NAMALWA (cell line): Measurements from ENCODE around the gene COBLL1.
A peak's percentile ranks its signal among the peaks of the same experiment; 100 is the strongest.
"Not testable (repeated sequence)": the region's sequence is repeated elsewhere in the genome, so short reads cannot be mapped to it uniquely, and the experiment has no call there.

Source experiments
- DNase-seq: peaks from one replicate; pipeline ENCODE4 v3.0.0-alpha.2; 2015; ENCODE audit warnings: low spot score

Gene COBLL1

GRCh38 chr2:164711766-164712138, 129.9 kb downstream of the COBLL1 start:
- no peak for DNase-seq

DNA sequence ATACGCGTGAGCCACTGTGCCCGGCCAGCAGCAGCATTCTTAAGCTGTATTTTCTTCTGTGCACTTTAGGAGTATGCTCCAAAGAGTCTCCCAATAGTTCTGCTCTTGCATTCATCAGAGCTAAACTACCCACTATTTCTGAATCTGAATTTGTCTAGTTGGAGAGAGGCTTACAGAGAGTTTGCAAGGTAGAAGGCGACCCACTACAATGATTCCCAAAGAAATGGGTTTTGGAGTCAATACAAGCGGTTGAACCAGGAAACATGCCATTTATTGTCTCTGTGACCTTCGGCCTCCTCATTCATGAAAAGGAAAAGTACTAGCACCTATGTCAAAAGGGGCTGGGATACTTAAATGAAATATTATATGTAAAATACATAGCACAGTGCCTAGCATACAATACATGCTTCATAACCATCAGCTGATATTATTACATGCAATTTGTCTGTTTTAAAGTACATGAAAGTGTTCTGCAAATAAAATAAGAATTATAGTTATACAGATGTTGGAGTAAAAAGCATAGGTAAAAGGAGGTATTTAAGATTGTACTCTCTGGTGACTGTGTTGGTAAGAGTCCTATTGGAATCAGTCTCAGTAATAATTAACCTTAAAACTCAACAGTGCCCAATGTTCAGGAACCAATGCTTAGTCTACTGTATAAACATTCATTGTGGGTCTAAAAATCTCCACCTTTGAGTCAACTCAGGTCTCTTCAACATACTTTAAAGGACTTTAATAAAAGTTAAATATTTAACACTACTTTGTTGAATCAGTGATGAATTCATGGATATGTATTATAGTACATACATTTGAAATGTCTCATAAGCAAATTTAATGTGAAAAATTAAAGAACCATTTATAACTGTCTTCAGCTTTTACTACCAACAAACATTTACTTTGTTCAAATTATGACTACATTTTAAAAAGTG, 130.5 kb downstream of the COBLL1 start:
- DNase-seq = no peak

DNA sequence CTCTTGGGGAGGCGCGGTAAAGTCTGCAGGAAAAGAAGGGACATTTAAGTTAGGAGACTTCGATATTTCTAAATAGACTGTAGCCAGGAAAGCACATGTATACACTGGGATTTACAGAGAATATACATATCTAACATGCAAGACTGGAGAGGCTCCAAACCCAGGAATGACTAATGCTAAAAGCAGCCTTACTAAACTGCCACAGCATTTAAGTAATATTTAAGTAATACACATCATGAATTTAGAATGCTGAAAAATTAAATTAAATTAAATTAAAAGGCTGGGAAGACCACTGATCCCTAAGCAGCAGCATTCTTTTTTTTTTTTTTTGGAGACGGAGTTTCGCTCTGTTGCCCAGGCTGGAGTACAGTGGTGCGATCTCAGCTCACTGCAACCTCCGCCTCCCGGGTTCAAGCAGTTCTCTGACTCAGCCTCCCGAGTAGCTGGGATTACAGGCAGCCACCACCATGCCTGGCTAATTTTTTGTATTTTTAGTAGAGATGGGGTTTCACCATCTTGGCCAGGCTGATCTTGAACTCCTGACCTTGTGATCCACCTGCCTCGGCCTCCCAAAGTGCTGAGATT, 131.3 kb downstream of the COBLL1 start:
- DNase-seq = not testable (repeated sequence)

GRCh38 chr2:164706522-164706921, 135.1 kb downstream of the COBLL1 start:
- DNase-seq = no peak

- no peak for DNase-seq
Observed at GRCh38 chr2:164705412-164706167, 136.0 kb downstream of the COBLL1 start.

GRCh38 chr2:164703915-164704706, 137.5 kb downstream of the COBLL1 start:
- no peak for DNase-seq

DNA sequence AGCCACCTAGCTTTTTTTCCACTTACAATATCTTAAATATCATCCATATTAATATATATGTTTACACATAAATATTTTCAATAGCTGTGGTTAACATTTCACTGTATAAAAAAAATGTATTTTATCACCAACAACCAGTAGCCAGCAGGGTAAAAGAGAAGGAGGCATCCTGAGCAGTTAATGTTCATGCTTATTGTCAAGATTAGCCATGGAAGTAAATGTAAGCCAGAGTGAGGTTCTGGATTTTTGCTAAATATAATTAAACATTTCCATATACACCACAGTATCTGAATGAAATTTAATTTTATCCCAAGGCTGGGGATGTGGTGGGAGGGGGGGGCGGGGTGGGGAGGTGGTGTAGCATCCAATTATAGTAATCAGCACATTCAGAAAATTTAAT, 140.1 kb downstream of the COBLL1 start:
- DNase-seq = no peak

- DNase-seq = no peak
Observed at GRCh38 chr2:164700390-164700789, 141.2 kb downstream of the COBLL1 start.

DNA sequence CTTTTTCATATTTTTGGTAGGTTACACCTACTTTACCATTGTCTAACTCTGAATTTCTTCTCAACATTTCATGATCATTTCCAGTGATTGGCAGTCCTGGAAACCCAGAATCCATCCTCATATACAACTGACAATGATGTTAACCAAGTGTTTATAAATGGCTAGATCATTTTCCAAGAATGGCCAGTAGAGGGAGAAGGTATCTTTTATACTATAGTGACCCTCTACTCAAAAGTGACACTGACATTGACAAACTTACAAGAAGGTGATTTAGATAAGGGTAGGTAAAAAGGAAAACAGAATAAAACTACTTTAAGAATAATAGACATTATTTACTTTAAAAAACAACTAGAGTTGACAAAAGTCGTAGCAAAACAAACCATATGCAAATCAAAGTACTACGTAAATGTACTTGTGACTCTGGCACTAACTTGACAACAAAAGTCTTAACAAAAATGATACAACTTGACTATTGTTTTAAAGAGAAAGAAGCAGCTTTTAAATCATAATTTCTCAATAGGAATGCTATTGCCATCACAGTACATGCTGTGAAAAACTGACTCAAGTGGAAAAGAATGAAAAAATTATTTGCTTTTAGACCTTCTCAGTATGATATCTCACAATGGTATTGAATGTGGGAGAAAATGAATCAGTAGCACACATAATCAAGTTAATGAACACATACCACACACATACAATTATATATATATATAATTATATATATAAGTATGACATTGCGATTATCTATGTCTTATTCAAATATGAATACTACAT, 143.7 kb downstream of the COBLL1 start:
- DNase-seq = peak; percentile 51

DNA sequence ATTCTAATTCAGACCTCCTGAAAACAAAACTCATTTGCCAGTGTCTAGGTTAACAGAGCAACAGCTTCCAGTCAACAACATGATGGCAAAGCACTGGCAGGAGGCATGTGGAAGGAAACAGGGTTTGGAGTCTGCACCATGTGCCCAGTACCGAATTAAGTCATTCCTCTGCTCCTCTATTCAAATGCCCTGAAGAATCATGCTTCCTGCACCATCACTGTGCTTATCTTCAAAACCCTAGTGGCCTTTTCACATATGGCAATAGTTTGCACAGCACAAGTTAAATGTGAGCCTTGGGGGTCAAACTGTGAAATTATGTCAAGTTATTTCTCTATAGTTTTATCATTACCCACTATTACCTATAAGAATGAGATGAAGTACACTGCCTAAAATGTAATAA, 145.0 kb downstream of the COBLL1 start:
- peak; percentile 26 for DNase-seq

- no peak for DNase-seq
Observed at GRCh38 chr2:164694275-164694695, 147.3 kb downstream of the COBLL1 start.

- DNase-seq = no peak
Observed at GRCh38 chr2:164693834-164694233, 147.8 kb downstream of the COBLL1 start.

DNA sequence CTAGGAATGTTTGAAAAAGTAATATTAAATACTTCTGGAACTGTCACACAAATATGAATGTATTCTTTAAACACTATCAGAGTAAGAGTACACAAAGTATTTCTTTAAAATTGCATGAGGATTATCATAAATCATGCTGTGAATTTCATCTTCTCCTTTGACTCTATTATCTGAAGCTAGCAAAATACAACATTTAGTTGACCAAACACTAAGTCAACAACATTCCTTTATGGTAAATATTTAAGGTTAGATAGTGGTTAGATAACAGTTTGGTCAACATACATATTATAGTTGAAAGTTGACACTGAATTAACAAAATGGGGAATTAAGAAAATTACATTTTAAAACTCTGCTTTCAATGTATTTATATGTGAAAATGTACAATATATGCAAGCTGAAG, 148.2 kb downstream of the COBLL1 start:
- no peak for DNase-seq

- DNase-seq = no peak
Observed at GRCh38 chr2:164692958-164693357, 148.7 kb downstream of the COBLL1 start.

DNA sequence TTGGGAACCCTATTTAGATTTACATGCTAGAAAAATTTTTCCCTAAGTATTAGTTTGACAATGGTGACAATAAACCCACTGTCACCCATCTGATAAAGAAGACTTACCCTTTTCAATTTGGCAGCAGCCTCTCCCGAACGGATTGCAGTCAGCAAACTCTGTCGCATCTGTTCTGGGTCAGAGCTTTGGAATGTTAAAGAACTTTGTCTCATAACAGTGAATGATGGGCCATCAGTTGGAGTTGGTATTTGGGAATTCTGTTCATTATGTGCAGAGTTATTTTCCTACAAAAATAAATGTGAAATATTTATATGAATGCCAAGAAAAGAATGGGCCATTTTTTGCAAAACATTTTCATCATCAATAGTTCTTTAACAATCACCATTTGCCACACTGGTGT, 149.5 kb downstream of the COBLL1 start:
- DNase-seq = no peak

GRCh38 chr2:164691346-164691887, 150.2 kb downstream of the COBLL1 start:
- no peak for DNase-seq

DNA sequence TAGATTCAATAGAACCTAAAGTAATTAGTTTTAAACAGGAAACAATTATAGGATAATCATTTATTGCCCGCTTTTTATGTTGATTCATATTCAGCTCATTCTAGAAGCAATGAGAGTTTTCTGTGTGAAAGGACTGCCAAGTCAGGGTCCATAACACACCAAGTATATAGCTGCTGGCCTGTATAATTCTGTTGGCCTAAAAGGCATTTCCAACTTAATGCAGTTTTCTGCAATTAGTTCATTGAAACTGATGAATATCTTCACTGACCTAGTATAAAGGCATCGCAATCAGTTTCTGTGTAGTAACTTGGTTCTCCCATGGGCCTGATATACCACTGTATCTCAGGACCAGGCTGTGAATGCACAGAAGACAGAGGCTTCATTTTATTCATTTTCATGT, 151.3 kb downstream of the COBLL1 start:
- no peak for DNase-seq

DNA sequence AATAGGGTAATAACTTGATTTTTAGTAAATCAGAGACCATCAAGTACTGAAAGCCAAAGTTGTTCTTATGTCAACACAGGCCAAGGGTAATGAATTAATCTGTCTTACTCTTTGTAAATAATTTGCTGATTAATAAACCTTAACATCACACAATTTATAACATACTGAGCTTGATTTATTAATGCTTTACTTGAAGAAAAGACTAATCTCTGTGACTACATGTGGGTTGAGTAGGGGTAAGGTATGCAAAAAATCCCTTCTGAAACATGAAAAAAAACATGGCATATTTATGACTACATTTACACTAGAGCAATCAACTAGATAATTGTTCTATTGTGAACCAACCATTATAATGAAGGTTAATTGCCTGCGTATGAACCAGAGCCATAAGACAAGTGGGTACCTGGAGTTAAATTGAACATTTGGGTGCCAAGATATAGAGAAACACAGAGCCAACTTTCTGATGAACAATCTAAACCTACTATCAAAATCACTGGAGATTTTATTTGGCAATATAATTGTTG, 152.7 kb downstream of the COBLL1 start:
- no peak for DNase-seq

DNA sequence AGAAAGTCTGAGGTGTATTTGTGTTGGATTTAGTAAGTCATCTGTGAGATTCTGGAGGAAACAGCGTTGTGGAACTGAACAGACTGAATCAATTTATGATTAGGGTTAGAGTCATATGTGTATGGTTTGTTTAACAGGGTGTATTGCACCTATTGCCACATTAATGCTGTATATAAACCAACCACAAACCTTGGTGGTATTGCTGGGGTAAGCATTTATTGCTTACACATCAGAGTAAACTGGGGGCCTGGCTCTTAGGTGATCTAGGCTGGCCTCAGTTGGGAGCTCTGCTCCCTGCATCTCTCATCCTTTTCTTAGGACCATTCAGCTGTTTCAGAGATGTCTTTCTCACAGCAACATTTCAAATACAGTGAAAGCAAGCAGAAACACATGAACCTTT, 160.6 kb downstream of the COBLL1 start:
- no peak for DNase-seq

GRCh38 chr2:164678631-164679149, 162.9 kb downstream of the COBLL1 start:
- no peak for DNase-seq
